GM19023 (cell line): ENCODE results near the gene ZBTB22.
"Not testable (repeated sequence)": the region's sequence is repeated elsewhere in the genome, so short reads cannot be mapped to it uniquely, and the experiment has no call there.

ENCODE experiments used
- ATAC-seq: cut with Tn5 transposase; IDR thresholded peaks from one replicate; pipeline ENCODE4 v1.9.1; 2021; ENCODE audit warnings: mild to moderate bottlenecking, moderate library complexity; ENCODE audit not compliant: unreplicated experiment

ZBTB22 gene, protein sequence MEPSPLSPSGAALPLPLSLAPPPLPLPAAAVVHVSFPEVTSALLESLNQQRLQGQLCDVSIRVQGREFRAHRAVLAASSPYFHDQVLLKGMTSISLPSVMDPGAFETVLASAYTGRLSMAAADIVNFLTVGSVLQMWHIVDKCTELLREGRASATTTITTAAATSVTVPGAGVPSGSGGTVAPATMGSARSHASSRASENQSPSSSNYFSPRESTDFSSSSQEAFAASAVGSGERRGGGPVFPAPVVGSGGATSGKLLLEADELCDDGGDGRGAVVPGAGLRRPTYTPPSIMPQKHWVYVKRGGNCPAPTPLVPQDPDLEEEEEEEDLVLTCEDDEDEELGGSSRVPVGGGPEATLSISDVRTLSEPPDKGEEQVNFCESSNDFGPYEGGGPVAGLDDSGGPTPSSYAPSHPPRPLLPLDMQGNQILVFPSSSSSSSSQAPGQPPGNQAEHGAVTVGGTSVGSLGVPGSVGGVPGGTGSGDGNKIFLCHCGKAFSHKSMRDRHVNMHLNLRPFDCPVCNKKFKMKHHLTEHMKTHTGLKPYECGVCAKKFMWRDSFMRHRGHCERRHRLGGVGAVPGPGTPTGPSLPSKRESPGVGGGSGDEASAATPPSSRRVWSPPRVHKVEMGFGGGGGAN

DNA sequence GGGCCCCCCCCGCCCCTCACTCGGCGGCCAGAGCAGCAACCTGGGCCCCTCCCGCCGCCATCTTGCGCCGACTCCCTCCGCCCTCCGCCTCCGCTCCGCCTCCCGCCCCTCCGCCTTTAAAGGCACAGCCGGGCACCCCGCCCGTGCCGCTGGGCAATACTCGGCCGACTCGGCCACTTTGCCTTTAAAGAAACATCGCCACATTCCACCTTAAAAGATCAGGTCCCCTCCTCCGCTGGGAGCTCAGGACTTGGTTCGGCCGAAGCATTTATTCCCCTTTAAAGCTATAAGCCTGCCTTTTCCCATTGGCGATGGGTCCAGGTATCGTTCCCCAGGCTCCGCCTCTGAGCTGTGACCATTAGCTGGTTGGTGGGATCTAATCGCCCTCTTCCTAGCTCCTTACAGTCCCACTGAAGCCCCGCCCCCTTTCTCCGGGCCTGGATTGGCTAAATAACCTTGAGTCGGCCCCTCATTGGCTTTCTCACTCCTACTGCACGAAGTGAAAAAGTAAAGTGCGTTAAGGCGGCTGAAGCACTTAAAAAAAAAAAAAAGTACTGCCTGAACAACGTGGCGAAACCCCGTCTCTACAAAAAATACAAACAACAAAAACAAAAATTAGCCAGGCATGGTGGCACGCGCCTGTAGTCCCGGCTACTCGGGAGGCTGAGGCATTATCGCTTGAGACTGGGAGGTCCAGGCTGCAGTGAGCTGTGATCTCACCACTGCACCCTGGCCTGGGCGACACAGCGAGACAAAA lies at the start of gene ZBTB22:
TSS of gene ZBTB22 (minus strand) at position 76 of the 757 bp plus-strand sequence. CDS start 828 bp downstream, outside the sequence.
- ATAC-seq: peak; percentile 49

DNA sequence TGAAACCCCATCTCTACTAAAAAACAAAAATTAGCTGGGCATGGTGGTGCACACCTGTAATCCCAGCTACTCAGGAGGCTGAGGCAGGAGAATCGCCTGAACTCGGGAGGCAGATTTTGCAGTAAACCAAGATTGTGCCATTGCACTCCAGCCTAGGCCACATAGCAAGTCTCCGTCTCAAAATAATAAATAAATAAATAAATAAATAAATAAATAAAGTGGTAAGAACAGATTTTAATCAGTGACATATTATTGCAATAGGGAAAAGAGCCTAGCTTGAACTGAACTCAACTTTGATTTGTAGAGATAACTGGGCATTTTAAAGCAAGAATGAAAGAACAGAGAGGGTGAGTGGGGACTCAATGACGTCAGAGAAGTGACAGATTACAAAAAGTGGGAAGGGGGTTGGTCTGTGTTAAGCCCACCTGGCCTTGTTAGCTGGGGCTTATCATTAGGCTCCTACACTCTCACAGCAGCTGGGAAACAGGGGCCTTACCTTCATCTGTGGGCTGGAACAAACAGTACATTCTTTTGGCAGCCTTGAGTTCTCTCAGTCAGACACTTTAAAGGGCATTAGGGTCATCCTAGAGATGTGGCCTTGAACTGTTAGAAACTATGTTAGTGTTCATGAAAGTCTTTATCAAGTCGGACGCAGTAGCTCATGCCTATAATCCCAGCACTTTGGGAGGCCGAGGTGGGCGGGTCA lies 49.6 kb upstream of the ZBTB22 start:
- ATAC-seq: no peak

DNA sequence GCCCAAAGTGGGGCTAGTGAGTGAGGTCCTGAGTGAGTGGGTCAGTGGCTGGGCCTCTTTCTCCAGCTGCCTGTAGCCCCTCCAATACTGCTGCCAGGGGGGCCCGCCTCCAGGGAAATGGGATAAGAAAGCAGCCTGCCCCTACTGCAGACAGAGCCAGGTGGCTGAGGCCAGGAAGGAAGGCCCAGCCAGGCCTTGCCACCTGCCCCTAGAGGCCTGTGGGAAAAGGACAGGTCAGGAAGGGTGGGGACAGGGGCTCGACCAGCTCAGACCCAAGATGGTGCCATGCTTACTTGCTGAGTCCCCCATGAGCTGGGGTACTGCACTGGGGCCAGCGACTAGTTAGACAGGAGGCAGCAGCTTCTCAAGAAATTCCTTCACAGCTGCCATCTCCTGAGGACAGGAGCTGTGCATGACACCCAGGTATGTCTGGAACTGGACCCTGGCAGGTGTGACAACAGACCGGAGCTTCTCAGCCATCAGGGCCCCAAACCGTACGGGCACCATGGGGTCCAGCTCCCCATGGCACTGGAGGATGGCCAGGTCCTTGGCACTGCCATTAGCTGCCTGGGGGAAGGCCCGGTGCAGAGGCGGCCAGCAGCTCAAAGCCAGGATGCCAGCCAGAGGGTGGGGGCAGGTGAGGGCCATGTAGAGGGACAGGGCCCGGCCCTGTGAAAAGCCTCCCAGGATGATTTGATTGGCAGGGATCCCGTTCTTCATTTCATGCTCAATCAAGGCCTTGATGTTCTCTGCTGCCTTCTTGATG lies 47.8 kb upstream of the ZBTB22 start:
- not testable (repeated sequence) for ATAC-seq

DNA sequence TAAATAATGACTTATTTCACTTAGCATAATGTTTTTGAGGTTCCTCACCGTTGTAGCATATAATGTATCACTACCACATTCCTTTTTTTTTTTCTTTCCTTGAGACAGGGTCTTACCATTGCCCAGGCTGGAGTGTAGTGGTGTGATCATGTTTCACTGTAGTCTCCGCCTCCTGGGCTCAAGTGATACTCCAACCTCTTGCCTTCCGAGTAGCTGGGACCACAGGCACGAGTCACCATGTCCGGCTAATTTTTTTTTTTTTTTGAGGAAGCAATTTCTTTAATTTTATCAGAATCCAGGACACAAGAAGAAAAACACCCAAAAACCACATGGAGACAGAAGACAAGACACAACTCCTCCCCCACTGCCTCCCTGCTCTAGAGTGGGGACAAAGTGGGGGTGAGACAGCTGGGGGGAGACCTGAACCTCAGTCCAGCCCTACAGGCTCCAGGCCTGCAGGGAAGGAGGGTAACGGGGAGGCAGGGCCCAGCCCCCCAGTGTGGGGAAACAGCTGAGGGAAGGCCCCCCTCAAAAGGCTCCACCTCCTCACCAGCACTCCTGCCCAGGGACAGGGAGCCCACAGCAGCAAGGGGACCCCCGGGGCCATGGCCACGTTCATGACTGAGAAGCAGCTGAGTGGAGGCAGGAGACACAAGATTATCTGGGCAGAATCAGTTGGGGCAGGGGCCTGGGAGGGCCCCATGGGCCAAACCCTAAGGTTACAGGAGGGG lies 47.1 kb upstream of the ZBTB22 start:
- not testable (repeated sequence) for ATAC-seq

DNA sequence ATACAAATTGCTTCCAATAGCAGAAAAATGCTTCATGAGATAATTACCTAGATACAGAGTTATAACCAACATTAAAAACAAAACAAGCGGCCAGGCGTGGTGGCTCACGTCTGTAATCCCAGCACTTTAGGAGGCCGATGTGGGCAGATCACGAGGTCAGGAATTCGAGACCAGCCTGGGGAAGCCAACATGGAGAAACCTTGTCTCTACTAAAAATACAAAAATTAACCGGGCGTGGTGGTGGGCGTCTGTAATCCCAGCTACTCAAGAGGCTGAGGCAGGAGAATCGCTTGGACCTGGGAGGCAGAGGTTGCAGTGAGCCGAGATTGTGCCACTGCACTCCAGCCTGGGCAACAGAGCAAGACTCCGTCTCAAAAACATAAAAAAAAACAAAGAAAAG lies 45.9 kb upstream of the ZBTB22 start:
- ATAC-seq: not testable (repeated sequence)

DNA sequence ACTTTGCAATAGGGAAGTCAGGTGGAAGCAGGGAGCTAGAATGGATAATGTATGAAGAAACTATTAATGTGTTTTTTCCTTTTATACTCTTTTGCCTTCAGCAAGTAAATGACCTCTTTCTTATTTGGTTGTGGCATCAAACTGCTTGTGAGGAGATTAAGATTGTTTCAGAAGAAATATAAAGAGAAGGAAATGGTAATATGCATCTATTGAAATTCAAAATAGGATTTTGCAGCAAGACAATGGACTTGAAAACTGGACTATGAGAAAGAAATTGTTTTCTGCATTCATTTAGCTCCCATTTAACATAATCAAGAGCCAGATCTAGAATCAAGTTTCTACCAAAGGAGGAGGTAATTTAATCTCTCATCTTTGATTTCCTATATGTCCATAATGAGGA lies 41.8 kb upstream of the ZBTB22 start:
- no peak for ATAC-seq

DNA sequence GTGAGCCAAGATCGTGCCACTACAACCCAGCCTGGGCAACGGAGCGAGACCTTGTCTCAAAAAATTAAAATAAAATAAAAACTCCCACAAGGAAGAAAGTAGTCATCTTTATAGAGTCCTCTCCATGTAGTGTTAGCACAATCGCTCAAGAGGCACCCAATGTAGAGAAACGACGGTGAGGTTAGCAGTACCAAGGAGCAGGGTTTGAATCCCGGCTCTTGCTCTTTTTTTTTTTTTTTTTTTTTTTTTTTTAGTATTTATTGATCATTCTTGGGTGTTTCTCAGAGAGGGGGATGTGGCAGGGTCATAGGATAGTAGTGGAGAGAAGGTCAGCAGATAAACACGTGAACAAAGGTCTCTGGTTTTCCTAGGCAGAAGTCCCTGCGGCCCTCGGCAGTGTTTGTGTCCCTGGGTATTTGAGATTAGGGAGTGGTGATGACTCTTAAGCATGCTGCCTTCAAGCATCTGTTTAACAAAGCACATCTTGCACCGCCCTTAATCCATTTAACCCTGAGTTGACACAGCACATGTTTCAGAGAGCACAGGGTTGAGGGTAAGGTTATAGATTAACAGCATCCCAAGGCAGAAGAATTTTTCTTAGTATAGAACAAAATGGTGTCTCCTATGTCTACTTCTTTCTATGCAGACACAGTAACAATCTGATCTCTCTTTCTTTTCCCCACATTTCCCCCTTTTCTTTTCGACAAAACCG lies 39.8 kb upstream of the ZBTB22 start:
- not testable (repeated sequence) for ATAC-seq

DNA sequence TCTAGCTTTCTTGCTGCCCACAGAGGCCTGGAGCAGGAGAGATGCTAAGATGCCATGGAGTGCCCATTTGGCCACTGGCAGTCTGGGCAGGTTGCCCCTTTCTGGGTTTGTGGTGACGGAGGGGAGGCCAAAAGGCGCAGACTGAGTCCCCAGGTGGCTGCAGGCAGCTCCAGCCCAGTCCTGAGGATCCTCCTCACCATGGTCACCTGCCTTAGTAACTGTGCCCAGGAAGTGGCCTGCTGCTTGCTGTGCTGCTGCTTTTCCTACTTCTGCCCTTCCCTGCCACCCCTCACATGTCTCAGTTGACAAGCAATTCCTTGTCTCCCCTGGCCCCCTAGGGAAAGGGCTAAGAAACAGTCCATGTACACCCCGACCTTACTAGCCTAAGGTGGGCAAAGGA lies 38.8 kb upstream of the ZBTB22 start:
- no peak for ATAC-seq

DNA sequence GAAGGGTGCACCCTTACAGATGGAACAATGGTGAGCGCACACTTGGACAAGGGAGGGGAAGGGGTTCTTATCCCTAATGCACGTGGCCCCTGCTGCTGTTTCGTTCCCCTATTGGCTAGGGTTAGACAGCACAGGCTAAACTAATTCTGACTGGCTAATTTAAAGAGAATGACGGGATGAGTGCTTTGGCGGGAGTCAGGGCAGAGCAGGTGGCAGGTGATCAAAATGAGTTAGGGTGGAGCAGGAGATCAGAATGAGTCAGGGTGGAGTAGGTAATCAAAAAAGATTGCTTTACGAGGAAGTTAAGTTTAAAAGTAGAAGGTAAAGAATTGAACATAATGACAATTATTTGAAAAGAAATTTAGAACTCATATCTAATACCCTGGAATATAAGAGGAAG lies 38.3 kb upstream of the ZBTB22 start:
- not testable (repeated sequence) for ATAC-seq

DNA sequence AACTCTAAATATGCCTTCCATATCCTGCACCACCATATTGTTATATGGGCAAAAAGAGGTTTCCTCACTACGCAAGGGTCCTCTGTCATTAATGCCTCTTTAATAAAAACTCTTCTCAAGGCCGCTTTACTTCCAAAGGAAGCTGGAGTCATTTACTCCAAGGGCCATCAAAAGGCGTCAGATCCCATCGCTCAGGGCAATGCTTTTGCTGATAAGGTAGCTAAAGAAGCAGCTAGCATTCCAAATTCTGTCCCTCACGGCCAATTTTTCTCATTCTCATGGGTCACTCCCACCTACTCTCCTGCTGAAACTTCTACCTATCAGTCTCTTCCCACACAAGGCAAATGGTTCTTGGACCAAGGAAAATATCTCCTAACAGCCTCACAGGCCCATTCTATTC lies 30.3 kb upstream of the ZBTB22 start:
- ATAC-seq: no peak

DNA sequence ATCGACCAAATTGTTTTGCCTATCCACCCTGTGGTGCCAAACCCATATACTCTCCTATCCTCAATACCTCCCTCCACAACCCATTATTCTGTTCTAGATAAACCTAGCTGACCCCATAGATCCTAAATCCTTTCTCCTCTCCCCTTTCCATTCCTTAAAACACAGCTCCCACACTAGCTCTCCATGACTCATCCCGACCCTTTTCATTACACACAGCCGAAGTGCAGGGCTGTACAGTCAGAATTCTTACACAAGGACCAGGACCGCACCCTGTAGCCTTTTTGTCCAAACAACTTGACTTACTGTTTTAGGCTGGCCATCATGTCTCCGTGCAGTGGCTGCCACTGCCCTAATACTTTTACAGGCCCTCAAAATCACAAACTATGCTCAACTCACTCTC lies 29.4 kb upstream of the ZBTB22 start:
- ATAC-seq: not testable (repeated sequence)

DNA sequence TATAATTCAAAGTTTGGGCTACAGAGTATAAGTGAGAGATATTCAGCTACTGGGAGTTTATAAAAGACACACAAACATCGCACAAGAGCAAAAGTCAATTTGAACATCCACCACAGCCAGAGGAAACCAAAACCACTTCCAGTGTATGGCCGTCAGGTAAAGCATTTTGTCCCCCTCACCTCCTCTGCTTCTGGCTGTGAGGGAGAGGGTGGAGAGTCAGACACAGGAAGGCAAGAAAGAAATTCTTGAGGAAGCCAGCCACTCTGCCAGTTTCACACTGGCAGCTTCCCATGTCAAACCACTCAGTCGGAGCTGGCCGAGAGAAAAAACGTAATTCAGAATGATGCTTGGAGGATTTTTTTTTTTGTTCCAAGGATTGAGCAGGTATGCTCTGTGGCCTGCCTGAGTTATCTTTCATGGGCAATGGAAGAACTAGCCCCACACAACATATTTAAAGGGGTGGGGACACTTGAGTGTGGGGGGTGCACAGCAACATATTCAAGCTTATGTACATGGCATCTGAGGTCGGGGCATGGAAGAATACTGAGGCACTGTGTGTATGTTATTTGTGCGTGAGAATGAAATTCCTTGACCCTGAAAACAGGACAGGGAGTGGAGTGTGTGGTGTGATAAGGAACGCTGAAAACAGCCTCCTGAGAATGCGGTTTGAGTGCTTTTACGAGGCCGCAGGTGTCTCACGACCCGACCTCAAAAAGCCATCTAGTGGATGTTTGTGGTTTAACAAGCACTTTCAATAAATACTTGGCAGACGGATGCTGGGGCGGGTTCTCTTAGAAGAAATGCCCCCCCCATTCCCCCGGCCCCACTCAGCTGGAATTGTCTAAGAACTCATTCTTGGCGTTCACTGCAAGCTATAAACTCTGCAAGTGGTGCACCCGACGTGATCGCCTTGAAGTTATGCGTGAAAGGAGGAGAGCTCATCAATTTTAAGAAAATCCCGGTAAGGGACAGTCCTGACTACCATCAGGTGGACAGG lies 27.5 kb upstream of the ZBTB22 start:
- no peak for ATAC-seq

DNA sequence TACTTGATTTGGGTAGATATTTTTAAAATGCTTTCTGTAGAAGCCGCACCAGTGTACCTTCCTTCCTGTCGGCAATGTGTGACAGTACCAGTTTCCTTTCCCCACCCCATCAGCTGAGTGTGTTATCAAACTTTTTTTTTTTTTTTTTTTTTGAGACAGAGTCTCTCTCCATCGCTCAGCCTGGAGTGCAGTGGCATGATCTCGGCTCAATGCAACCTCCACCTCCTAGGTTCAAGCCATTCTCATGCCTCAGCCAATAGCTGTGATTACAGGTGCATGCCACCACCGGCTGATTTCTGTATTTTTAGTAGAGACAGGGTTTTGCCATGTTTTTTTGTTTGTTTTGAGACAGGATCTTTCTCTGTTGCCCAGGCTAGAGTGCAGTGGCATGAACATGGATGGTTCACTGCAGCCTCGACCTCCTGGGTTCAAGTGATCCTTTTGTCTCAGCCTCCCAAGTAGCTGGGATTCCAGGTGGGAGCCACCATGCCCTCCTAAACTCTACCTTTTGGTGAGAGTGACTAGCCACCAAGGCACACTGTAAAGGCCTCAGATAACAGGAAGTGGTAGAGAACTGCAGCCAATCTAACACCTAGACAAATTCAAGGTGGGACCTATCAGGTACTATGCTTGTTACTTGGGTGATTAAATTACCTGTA lies 26.5 kb upstream of the ZBTB22 start:
- ATAC-seq: no peak

DNA sequence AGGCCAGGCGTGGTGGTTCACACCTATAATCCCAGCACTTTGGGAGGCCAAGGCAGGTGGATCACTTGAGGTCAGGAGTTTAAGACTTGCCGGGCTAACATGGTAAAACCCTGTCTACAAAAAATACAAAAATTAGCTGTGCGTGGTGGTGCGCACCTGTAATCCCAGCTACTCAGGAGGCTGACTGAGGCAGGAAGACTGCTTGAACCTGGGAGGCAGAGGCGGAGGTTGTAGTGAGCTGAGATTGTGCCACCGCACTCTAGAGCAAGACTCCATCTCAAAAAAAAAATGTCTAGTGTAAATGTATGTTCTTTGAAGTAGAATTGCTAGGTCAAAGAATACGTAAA lies 26.0 kb upstream of the ZBTB22 start:
- ATAC-seq: not testable (repeated sequence)

DNA sequence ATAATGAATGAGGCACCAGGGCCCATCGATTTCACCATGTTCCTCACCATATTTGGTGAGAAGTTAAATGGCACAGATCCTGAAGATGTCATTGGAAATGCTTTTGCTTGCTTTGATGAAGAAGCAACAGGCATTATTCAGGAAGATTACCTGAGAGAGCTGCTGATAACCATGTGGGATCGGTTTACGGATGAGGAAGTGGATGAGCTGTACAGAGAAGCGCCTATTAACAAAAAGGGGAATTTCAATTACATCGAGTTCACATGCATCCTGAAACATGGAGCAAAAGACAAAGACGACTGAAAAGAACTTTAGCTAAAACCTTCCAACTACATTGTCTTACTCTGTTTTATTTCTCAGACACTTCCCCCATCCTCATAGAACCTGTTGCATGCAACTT lies 21.6 kb upstream of the ZBTB22 start:
- ATAC-seq: no peak

DNA sequence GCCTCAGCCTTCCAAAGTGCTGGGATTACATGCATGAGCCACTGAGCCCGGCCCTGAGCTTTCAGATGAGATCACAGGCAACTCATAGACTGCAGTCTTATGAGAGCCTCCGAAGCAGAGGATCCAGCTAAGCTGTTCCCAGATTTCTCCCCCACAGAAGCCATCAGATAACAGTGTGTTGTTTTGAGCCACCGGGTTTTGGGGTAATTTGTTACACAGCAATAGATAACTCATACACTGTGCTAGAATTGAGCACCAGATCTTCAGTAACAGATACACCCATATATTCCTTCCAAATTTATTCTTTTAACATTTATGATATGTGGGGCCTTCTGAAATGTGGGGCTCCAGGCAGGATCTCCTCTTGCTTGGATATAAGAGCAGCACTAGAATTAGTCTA lies 19.0 kb upstream of the ZBTB22 start:
- no peak for ATAC-seq

DNA sequence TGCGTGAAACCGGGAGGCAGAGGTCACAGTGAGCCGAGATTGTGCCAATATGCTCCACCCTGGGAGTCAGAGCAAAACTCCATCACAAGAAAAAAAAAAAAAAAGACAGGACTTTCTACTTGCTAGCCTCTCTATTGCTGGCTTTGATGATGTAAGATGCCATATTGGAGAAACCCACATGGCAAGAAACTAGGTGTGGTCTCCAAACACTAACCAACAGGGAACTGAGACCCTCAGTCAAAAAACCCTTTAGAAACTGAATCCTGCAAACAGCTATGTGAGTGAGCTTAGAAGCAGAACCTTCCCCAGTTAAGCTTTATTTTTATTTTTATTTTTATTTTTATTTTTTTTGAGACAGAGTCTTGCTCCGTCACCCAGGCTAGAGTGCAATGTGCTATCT lies 18.4 kb upstream of the ZBTB22 start:
- no peak for ATAC-seq
